Measurements from ENCODE around the gene ITGB5. TPM values are rescaled to one million over a fixed set of nuclear protein-coding genes. Genes with fewer than 3 reads are reported as not detected.

The ITGB5 gene
- total RNA-seq, 1 experiment from 2014 or later: 77.8 TPM

DNA sequence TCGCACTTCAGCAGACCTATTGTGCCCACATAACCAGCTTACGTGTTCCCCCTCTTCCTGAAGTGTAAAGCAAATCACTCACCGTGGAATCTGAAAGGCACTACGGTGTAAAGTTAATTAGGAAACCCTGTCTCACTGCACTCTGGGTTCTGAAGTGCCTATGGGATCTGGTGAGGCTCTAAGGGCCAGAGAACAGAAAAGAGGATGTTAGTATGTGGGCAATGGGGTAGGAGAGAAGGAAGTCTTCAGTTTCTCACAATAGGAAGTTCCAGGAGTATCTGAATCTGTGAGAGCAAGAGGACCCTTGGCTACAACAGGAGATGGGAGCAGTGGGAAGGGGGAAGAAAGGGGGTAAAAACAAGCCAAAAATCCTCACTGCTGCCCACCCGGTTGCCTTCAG is 71.4 kb downstream of the ITGB5 start (continued):
- TF ChIP-seq REST (IDR thresholded peaks at IDR 0.05; ENCODE audit: low read depth) (no peak), JUND (IDR thresholded peaks at IDR 0.05) (no peak)

- ChIA-PET CTCF (no interaction called here), RAD21 (ENCODE audit: low non-redundant PET in 1 of 2, low total read pairs in 2 of 2, uncharacterized antibody in 2 of 2, unreplicated experiment in 2 of 2) (interaction anchor here in 1 of 2 experiments (0.6 kb wide), 1 partner anchor 85 kb away, joined by 3 read pairs; no protein-coding TSS in a partner anchor), POLR2A (no interaction called here)
- H3K27ac ChIP-seq (ENCODE audit: low read depth, low read length): no peak overlapping the region
- H3K79me2 ChIP-seq (ENCODE audit: insufficient read depth, low read length): no peaks in the 10 kb centered on the region
- H3K27me3 ChIP-seq (ENCODE audit: insufficient read depth, low read length): no peaks in the 10 kb centered on the region
- H3K4me2 ChIP-seq (ENCODE audit: low read length): peak overlapping the region; percentile 15; the same call in 1 of the 2 replicates
- peaks cover 0 to 3% of the 10 kb centered on the region in 2 experiments; a peak in 1 of 4 replicates for H3K36me3 ChIP-seq (ENCODE audit: control insufficient read depth in 1 of 2, insufficient read depth in 2 of 2, low read length in 2 of 2)
- TF ChIP-seq, protein P1, sequence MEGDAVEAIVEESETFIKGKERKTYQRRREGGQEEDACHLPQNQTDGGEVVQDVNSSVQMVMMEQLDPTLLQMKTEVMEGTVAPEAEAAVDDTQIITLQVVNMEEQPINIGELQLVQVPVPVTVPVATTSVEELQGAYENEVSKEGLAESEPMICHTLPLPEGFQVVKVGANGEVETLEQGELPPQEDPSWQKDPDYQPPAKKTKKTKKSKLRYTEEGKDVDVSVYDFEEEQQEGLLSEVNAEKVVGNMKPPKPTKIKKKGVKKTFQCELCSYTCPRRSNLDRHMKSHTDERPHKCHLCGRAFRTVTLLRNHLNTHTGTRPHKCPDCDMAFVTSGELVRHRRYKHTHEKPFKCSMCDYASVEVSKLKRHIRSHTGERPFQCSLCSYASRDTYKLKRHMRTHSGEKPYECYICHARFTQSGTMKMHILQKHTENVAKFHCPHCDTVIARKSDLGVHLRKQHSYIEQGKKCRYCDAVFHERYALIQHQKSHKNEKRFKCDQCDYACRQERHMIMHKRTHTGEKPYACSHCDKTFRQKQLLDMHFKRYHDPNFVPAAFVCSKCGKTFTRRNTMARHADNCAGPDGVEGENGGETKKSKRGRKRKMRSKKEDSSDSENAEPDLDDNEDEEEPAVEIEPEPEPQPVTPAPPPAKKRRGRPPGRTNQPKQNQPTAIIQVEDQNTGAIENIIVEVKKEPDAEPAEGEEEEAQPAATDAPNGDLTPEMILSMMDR (IDR thresholded peaks at IDR 0.05 in 2 of 3, conservative IDR thresholded peaks at IDR 0.05 in 1 of 3; ENCODE audit: borderline replicate concordance in 1 of 3, insufficient read depth in 1 of 3, low read depth in 2 of 3, low read length in 2 of 3): no peak
- no peak for TF ChIP-seq ZNF274 (IDR thresholded peaks at IDR 0.05; ENCODE audit: low read depth, low read length)
- TF ChIP-seq ZFX (IDR thresholded peaks at IDR 0.05): no peak
- TF ChIP-seq ZBTB33 (IDR thresholded peaks at IDR 0.05; ENCODE audit: extremely low read depth, insufficient replicate concordance, low read length): no peak
- TF ChIP-seq JUND (IDR thresholded peaks at IDR 0.05): peak; percentile 11; the same call in 1 of the 2 replicates
- TF ChIP-seq SP1 (IDR thresholded peaks at IDR 0.05; ENCODE audit: low read depth): 0 out of 2 replicates have a peak, but pooled peaks have one; percentile 22
- peak; percentile 67 for TF ChIP-seq CEBPB (IDR thresholded peaks at IDR 0.05; ENCODE audit: low read depth)
- TF ChIP-seq MAX (IDR thresholded peaks at IDR 0.05): no peak
- TF ChIP-seq RAD21 (IDR thresholded peaks at IDR 0.05; ENCODE audit: low read depth): no peak
- peaks cover 22 to 45% of the 10 kb centered on the region in 2 experiments for H3K4me1 ChIP-seq (ENCODE audit: control insufficient read depth in 1 of 2, insufficient read depth in 2 of 2, low read length in 2 of 2)
- no peaks in the 10 kb centered on the region for H3K9me3 ChIP-seq (ENCODE audit: control insufficient read depth in 1 of 2, insufficient read depth in 1 of 2, low read depth in 1 of 2, low read length in 2 of 2)
- intact Hi-C loops (cut with micrococcal nuclease): no loop called here
- no peak overlapping the region for H2AFZ ChIP-seq (ENCODE audit: low read depth, low read length, poor library complexity, severe bottlenecking)
- H4K20me1 ChIP-seq (ENCODE audit: insufficient read depth): no peaks in the 10 kb centered on the region
- ATAC-seq (no peak), DNase-seq (ENCODE audit: low read depth, low spot score) (no peak)
- H3K9ac ChIP-seq (ENCODE audit: low read length): no peak overlapping the region
- H3K9me2 ChIP-seq (ENCODE audit: insufficient read depth): no peaks in the 10 kb centered on the region
- H3K4me3 ChIP-seq (replicated peaks in 1 of 2; ENCODE audit: low read depth in 1 of 2, low read length in 2 of 2): no peak overlapping the region
- no TSS peak for BruUV-seq (replicated peaks)
Observed at GRCh38 chr3:124814620-124815421, 72.3 kb downstream of the ITGB5 start.
